SK-N-SH treated with all-trans-retinoic acid at 6 μM for 48 hours (cell line): ENCODE measurements around the gene SCN1A.

Experiments
- ATAC-seq: fragments of 200-7000 bp; cut with Tn5 transposase; 3 replicates; pipeline ENCODE4 v1.9.1; 2020; ENCODE audit warnings: mild to moderate bottlenecking, moderate library complexity
- ARNTL ChIP-seq: fragments of 450-650 bp; formaldehyde crosslinking; IDR thresholded peaks from 2 replicates; pipeline ENCODE4 v1.5.0; 2020; ENCODE audit warnings: low read depth, mild to moderate bottlenecking, moderate library complexity, borderline replicate concordance
- BACH2 ChIP-seq: fragments of 250-450 bp; sonication (Bioruptor Pico); IDR thresholded peaks from 2 replicates; pipeline ENCODE4 v1.9.0; 2021; ENCODE audit warnings: mild to moderate bottlenecking, borderline replicate concordance
- CSDC2 ChIP-seq: fragments of 250-450 bp; sonication (Bioruptor Pico); IDR thresholded peaks from 2 replicates; pipeline ENCODE4 v1.5.0; 2020; ENCODE audit warnings: mild to moderate bottlenecking, moderate library complexity
- ESRRG ChIP-seq: fragments of 250-450 bp; sonication (Bioruptor Pico); IDR thresholded peaks from 2 replicates; pipeline ENCODE4 v1.6.1; 2021; ENCODE audit warnings: mild to moderate bottlenecking
- GLIS3 ChIP-seq: fragments of 250-450 bp; sonication (Bioruptor Pico); IDR thresholded peaks from 2 replicates; pipeline ENCODE4 v1.5.0; 2020; ENCODE audit warnings: mild to moderate bottlenecking, moderate library complexity
- ISL1 ChIP-seq: fragments of 250-450 bp; sonication (Bioruptor Pico); IDR thresholded peaks from 2 replicates; pipeline ENCODE4 v2.1.2; 2022; ENCODE audit warnings: mild to moderate bottlenecking, moderate library complexity
- OSR1 ChIP-seq: fragments of 250-450 bp; sonication (Bioruptor Pico); IDR thresholded peaks from 2 replicates; pipeline ENCODE4 v1.8.0; 2022; ENCODE audit warnings: moderate library complexity, mild to moderate bottlenecking, inconsistent platforms
- RARB ChIP-seq: fragments of 250-450 bp; sonication (Bioruptor Pico); IDR thresholded peaks from 2 replicates; pipeline ENCODE4 v1.8.0; 2021; ENCODE audit warnings: mild to moderate bottlenecking, moderate library complexity
- ZC3H10 ChIP-seq: fragments of 250-450 bp; sonication (Bioruptor Pico); IDR thresholded peaks from 2 replicates; pipeline ENCODE4 v1.5.1; 2021; ENCODE audit warnings: mild to moderate bottlenecking, moderate library complexity
- ZFP3 ChIP-seq: fragments of 250-450 bp; sonication (Bioruptor Pico); IDR thresholded peaks from 2 replicates; pipeline ENCODE4 v1.5.0; 2020; ENCODE audit warnings: mild to moderate bottlenecking, moderate library complexity
- ZFP30 ChIP-seq: fragments of 450-650 bp; formaldehyde crosslinking; IDR thresholded peaks from 2 replicates; pipeline ENCODE4 v1.5.0; 2022; ENCODE audit warnings: mild to moderate bottlenecking, moderate library complexity
- ZNF8 ChIP-seq: fragments of 450-650 bp; formaldehyde crosslinking; IDR thresholded peaks from 2 replicates; pipeline ENCODE4 v1.5.0; 2020; ENCODE audit warnings: mild to moderate bottlenecking, moderate library complexity
- TF ChIP-seq, protein P1 (sequence below): fragments of 250-450 bp; sonication (Bioruptor Pico); IDR thresholded peaks from 2 replicates; pipeline ENCODE4 v1.5.0; 2020; ENCODE audit warnings: mild to moderate bottlenecking, moderate library complexity
- TF ChIP-seq, protein P2 (sequence below): fragments of 250-450 bp; sonication (Bioruptor Pico); IDR thresholded peaks from 2 replicates; pipeline ENCODE4 v1.8.0; 2020; ENCODE audit warnings: mild to moderate bottlenecking, moderate library complexity, borderline replicate concordance
- TF ChIP-seq, protein P3 (sequence below): fragments of 250-450 bp; sonication (Bioruptor Pico); IDR thresholded peaks from 2 replicates; pipeline ENCODE4 v1.5.1; 2021; ENCODE audit warnings: mild to moderate bottlenecking, moderate library complexity
- TF ChIP-seq, protein P4 (sequence below): fragments of 250-450 bp; sonication (Bioruptor Pico); IDR thresholded peaks from 2 replicates; pipeline ENCODE4 v1.8.0; 2021; ENCODE audit warnings: low read depth, mild to moderate bottlenecking, moderate library complexity, borderline replicate concordance

Gene SCN1A

DNA sequence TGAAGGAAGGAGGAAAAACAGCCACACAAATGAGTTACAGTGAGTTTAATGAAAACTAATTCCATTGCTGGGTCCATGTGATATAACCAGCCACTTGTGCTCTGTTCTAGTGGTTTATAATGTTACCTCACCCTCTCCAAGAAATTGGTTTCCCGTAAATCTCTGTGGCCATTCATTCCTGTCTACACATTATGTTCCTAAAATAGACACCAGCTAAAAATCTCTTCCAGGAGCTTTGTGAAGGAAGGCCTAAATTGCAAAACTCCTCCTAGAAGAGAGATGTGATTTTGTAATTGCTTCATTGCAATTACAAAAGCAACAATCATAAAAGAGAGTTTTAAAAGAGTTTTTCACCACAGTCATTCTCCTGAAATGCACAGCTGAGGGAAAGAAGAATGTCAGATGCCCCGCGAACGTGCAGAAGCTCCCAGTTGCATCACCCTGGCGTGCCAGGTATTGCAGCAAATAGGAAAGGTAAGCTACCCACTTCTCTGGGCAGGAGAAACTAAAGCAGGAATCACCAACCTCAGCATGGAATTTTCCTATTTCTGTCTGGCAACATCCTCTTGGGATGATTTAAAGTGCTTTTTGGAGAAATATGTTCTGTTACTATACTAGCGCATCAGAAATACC, 1.7 kb downstream of the SCN1A start (continued):
- TF ChIP-seq, protein P1, sequence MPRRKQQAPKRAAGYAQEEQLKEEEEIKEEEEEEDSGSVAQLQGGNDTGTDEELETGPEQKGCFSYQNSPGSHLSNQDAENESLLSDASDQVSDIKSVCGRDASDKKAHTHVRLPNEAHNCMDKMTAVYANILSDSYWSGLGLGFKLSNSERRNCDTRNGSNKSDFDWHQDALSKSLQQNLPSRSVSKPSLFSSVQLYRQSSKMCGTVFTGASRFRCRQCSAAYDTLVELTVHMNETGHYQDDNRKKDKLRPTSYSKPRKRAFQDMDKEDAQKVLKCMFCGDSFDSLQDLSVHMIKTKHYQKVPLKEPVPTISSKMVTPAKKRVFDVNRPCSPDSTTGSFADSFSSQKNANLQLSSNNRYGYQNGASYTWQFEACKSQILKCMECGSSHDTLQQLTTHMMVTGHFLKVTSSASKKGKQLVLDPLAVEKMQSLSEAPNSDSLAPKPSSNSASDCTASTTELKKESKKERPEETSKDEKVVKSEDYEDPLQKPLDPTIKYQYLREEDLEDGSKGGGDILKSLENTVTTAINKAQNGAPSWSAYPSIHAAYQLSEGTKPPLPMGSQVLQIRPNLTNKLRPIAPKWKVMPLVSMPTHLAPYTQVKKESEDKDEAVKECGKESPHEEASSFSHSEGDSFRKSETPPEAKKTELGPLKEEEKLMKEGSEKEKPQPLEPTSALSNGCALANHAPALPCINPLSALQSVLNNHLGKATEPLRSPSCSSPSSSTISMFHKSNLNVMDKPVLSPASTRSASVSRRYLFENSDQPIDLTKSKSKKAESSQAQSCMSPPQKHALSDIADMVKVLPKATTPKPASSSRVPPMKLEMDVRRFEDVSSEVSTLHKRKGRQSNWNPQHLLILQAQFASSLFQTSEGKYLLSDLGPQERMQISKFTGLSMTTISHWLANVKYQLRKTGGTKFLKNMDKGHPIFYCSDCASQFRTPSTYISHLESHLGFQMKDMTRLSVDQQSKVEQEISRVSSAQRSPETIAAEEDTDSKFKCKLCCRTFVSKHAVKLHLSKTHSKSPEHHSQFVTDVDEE (CRISPR knock-in tag) = no peak

DNA sequence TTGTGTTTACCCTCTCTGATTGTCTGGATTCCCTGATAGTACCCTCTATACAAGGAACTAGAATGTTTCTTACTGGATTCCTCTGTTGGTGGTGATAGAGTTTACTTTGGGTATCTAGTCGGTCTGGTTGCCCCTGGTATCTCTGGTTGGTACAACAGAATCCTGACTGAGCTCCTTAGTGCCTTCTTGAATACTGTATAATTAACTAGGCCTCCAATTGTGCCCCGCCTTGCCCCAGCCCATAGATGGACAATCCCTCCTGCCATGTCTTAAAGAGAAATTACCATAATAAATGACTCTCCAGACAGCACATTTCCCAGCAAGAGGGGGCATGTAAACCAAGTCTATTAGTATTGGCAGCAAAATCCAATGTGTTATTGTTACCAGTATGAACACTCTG, 2.3 kb downstream of the SCN1A start:
- ATAC-seq = no peak
- TF ChIP-seq, protein P1 (CRISPR knock-in tag) = no peak
- TF ChIP-seq ISL1 (CRISPR knock-in tag) (no peak), ARNTL (CRISPR knock-in tag) (no peak), OSR1 (CRISPR knock-in tag) (no peak), BACH2 (CRISPR knock-in tag) (no peak), ESRRG (CRISPR knock-in tag) (no peak), ZFP30 (CRISPR knock-in tag) (no peak), CSDC2 (CRISPR knock-in tag) (no peak)
- TF ChIP-seq, protein P2, sequence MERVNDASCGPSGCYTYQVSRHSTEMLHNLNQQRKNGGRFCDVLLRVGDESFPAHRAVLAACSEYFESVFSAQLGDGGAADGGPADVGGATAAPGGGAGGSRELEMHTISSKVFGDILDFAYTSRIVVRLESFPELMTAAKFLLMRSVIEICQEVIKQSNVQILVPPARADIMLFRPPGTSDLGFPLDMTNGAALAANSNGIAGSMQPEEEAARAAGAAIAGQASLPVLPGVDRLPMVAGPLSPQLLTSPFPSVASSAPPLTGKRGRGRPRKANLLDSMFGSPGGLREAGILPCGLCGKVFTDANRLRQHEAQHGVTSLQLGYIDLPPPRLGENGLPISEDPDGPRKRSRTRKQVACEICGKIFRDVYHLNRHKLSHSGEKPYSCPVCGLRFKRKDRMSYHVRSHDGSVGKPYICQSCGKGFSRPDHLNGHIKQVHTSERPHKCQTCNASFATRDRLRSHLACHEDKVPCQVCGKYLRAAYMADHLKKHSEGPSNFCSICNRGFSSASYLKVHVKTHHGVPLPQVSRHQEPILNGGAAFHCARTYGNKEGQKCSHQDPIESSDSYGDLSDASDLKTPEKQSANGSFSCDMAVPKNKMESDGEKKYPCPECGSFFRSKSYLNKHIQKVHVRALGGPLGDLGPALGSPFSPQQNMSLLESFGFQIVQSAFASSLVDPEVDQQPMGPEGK = no peak

DNA sequence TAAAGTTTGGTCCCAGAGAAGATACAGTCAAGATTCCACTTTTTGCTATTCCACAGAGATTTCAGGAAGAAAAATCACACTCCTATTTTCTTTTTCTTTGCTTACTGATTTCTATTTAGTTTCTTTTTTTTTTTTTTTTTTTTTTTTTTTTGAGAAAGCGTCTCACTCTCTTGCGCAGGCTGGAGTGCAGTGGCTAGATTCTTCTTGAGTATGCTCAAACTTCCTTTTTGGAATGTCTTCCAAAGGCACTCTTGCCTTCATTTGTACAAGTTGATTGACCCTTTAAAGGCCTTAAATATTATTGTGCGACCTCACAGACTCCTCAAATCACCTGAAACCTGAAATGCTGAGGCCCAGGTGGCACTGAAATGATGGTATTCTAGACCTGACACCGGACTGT, 9.6 kb downstream of the SCN1A start:
- TF ChIP-seq GLIS3 (CRISPR knock-in tag) (no peak), ZC3H10 (CRISPR knock-in tag) (no peak), ESRRG (CRISPR knock-in tag) (no peak), ARNTL (CRISPR knock-in tag) (no peak)
- TF ChIP-seq, protein P3, sequence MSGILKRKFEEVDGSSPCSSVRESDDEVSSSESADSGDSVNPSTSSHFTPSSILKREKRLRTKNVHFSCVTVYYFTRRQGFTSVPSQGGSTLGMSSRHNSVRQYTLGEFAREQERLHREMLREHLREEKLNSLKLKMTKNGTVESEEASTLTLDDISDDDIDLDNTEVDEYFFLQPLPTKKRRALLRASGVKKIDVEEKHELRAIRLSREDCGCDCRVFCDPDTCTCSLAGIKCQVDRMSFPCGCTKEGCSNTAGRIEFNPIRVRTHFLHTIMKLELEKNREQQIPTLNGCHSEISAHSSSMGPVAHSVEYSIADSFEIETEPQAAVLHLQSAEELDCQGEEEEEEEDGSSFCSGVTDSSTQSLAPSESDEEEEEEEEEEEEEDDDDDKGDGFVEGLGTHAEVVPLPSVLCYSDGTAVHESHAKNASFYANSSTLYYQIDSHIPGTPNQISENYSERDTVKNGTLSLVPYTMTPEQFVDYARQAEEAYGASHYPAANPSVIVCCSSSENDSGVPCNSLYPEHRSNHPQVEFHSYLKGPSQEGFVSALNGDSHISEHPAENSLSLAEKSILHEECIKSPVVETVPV = no peak
- TF ChIP-seq, protein P4, sequence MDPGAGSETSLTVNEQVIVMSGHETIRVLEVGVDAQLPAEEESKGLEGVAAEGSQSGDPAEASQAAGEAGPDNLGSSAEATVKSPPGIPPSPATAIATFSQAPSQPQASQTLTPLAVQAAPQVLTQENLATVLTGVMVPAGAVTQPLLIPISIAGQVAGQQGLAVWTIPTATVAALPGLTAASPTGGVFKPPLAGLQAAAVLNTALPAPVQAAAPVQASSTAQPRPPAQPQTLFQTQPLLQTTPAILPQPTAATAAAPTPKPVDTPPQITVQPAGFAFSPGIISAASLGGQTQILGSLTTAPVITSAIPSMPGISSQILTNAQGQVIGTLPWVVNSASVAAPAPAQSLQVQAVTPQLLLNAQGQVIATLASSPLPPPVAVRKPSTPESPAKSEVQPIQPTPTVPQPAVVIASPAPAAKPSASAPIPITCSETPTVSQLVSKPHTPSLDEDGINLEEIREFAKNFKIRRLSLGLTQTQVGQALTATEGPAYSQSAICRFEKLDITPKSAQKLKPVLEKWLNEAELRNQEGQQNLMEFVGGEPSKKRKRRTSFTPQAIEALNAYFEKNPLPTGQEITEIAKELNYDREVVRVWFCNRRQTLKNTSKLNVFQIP = no peak
- ATAC-seq = no peak

DNA sequence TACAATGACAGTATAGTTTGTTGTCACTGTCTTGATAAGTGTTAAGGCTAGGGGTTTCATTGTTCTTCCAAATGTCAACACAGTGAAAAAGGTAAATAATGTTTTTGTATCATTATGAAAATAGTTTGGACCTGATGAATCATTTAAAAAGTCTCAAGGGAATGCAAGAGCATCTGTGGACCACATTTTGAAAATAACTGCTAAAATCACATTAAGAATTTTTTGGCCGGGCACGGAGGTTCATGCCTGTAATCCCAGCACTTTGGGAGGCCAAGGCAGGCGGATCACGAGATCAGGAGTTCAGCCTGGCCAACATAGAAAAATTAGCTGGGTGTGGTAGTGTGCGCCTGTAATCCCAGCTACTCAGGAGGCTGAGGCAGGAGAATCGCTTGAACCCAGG, 10.3 kb downstream of the SCN1A start:
- ATAC-seq = no peak
- TF ChIP-seq, protein P2 = no peak
- TF ChIP-seq ZFP30 (CRISPR knock-in tag) (no peak), ZFP3 (CRISPR knock-in tag) (no peak), ZC3H10 (CRISPR knock-in tag) (no peak), GLIS3 (CRISPR knock-in tag) (no peak), RARB (CRISPR knock-in tag) (no peak), ZNF8 (CRISPR knock-in tag) (no peak), CSDC2 (CRISPR knock-in tag) (no peak)
- TF ChIP-seq, all 23 proteins: peak for 0
